ENCODE measurements around the gene CCDC60. TPM values are rescaled to one million over a fixed set of nuclear protein-coding genes. Genes with fewer than 3 reads are reported as not detected.

Gene CCDC60
- total RNA-seq, 5 donors from 2014 or later (not counting 1 experiment from before 2014, with no cell fraction given): not detected

DNA sequence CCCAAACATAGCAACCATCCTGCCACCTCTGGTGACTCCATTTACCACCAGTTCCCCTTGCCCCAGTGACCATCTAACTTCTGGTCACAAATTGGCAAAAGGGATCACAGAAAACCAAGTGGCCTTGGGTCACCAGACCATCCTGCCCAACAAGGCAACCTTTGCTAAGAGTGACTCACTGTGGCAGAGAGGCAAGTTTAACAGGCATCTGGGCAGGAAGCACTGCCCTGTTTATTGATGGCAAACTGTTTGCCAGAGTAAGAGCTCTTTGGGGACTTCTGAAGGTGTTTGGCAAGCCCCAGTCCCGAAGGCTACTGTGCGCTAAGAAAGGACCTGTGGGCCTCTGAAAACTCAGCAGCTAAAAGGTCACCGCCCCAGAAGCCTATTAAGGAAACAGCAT, 230.9 kb downstream of the CCDC60 start:
- no peak overlapping the region for H3K4me3 Mint-ChIP-seq
- ChIA-PET POLR2A (no interaction called here), CTCF (interaction anchor here (0.6 to 1.1 kb wide), 2 partner anchors 21 to 1692 kb away, joined by 3 to 4 read pairs; no protein-coding TSS in a partner anchor)
- Histone ChIP-seq H3K27me3 (replicated peaks in 1 of 2; ENCODE audit: control insufficient read depth in 2 of 2, extremely low read depth in 1 of 2, insufficient read depth in 2 of 2, low read length in 1 of 2) (peaks cover 0 to 9% of the 10 kb centered on the region in 2 experiments), H3K4me3 (ENCODE audit: control insufficient read depth in 1 of 2, extremely low read depth in 1 of 2, low read length in 1 of 2) (no peak overlapping the region), H3K27ac (ENCODE audit: low read length) (no peak overlapping the region), H3K4me1 (ENCODE audit: control insufficient read depth in 1 of 2, extremely low read depth in 1 of 2, insufficient read depth in 2 of 2, low read length in 2 of 2) (no peaks in the 10 kb centered on the region), H3K36me3 (ENCODE audit: control insufficient read depth in 2 of 2, extremely low read depth in 1 of 2, insufficient read depth in 1 of 2, low read length in 1 of 2) (no peaks in the 10 kb centered on the region), H3K9me3 (no peaks in the 10 kb centered on the region)
- H3K27me3 Mint-ChIP-seq: peaks cover 15 to 22% of the 10 kb centered on the region in 2 donors
- 90% methylated on average over 2 of the region's 3 CpGs for WGBS (ENCODE audit: insufficient coverage)
- no peaks in the 10 kb centered on the region for H3K4me1 Mint-ChIP-seq
- no peak for DNase-seq
- no peaks in the 10 kb centered on the region for H3K36me3 Mint-ChIP-seq
- no peak overlapping the region for H3K27ac Mint-ChIP-seq
- H3K9me3 Mint-ChIP-seq: no peaks in the 10 kb centered on the region
- no peak for ATAC-seq (replicated peaks in 1 of 4)

DNA sequence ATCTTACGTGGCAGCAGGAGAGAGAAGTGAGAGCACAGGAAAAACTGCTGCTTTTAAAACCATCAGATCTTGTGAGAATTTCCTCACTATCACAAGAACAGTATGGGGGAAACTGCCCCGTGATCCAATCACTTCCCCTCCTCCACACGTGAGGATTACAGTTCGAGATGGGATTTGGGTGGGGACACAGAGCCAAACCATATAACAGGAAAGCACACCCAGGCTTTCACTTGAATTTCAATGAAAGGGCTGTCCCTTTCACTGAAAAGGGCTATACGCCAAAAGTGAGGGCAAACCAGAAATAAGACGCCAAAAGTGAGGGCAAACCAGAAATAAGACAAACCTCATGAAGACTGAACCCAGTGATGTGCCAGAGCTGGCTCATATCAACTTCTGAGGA, 236.2 kb downstream of the CCDC60 start:
- Histone ChIP-seq H3K27me3 (replicated peaks in 1 of 2; ENCODE audit: control insufficient read depth in 2 of 2, extremely low read depth in 1 of 2, insufficient read depth in 2 of 2, low read length in 1 of 2) (peaks cover 0 to 3% of the 10 kb centered on the region in 2 experiments), H3K4me3 (ENCODE audit: control insufficient read depth in 1 of 2, extremely low read depth in 1 of 2, low read length in 1 of 2) (no peak overlapping the region), H3K36me3 (ENCODE audit: control insufficient read depth in 2 of 2, extremely low read depth in 1 of 2, insufficient read depth in 1 of 2, low read length in 1 of 2) (no peaks in the 10 kb centered on the region), H3K4me1 (ENCODE audit: control insufficient read depth in 1 of 2, extremely low read depth in 1 of 2, insufficient read depth in 2 of 2, low read length in 2 of 2) (no peaks in the 10 kb centered on the region), H3K27ac (ENCODE audit: low read length) (no peak overlapping the region), H3K9me3 (no peaks in the 10 kb centered on the region)
- DNase-seq (no peak), ATAC-seq (replicated peaks in 1 of 4) (no peak)
- Mint-ChIP-seq H3K9me3 (peaks cover 0 to 5% (median 0%) of the 10 kb centered on the region in 3 donors), H3K36me3 (no peaks in the 10 kb centered on the region), H3K27ac (no peak overlapping the region), H3K27me3 (peaks cover 10 to 28% of the 10 kb centered on the region in 2 donors), H3K4me3 (no peak overlapping the region), H3K4me1 (no peaks in the 10 kb centered on the region)
- WGBS (ENCODE audit: insufficient coverage): 86% methylated on average over 1 of the region's 6 CpGs
- POLR2A ChIA-PET: no interaction called here
- CTCF ChIA-PET: no interaction called here

DNA sequence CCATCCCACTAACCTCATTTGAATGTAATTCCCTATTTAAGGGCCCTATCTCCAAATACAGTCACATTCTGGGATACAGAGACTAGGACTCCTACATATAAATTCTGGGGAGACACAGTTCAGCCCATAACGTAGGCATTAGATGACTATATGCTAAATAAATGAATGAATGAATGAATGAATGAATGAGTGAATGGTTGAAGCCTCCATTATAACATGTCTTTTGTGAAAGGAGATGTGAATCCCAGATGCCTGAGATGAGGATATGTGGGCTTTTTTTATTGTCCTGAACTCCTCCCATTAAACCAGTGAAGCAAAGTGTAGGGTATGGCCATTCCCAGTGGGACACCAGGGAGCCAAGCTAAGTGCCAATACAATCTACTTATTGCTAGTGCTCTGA, 238.6 kb downstream of the CCDC60 start:
- CTCF ChIA-PET: no interaction called here
- POLR2A ChIA-PET: no interaction called here
- Mint-ChIP-seq H3K4me3 (no peak overlapping the region), H3K27ac (no peak overlapping the region), H3K9me3 (peaks cover 0 to 5% (median 0%) of the 10 kb centered on the region in 3 donors), H3K27me3 (peaks cover 12 to 29% of the 10 kb centered on the region in 2 donors), H3K36me3 (no peaks in the 10 kb centered on the region), H3K4me1 (no peaks in the 10 kb centered on the region)
- Histone ChIP-seq H3K4me1 (ENCODE audit: control insufficient read depth in 1 of 2, extremely low read depth in 1 of 2, insufficient read depth in 2 of 2, low read length in 2 of 2) (no peaks in the 10 kb centered on the region), H3K27ac (ENCODE audit: low read length) (no peak overlapping the region), H3K9me3 (no peaks in the 10 kb centered on the region), H3K36me3 (ENCODE audit: control insufficient read depth in 2 of 2, extremely low read depth in 1 of 2, insufficient read depth in 1 of 2, low read length in 1 of 2) (no peaks in the 10 kb centered on the region), H3K4me3 (ENCODE audit: control insufficient read depth in 1 of 2, extremely low read depth in 1 of 2, low read length in 1 of 2) (no peak overlapping the region), H3K27me3 (replicated peaks in 1 of 2; ENCODE audit: control insufficient read depth in 2 of 2, extremely low read depth in 1 of 2, insufficient read depth in 2 of 2, low read length in 1 of 2) (peaks cover 0 to 3% of the 10 kb centered on the region in 2 experiments)
- no peak for ATAC-seq (replicated peaks in 1 of 4)
- no peak for DNase-seq
- no CpG with 5 or more reads among the region's 1 CpG for WGBS (ENCODE audit: insufficient coverage)

DNA sequence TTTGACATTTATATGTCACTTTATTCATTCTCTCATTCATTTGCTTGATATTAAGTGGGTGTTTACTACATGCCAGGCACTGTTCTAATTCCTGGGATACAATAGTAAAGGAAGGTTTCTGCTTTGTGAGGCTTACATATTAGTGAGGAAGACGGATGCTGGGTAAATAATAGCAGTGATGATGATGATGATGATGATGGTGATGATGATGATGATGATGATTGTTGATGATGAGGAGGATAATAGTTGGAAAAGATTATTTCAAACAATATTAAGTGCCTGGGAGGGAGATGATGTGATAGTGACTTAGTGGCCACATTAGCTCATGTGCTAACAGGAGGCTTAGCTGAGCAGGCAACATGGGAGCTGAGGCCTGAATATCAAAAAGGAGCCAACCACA, 239.7 kb downstream of the CCDC60 start:
- H3K27me3 ChIP-seq (replicated peaks in 1 of 2; ENCODE audit: control insufficient read depth in 2 of 2, extremely low read depth in 1 of 2, insufficient read depth in 2 of 2, low read length in 1 of 2): peaks cover 0 to 2% of the 10 kb centered on the region in 2 experiments
- 80% methylated on average over 1 of the region's 1 CpG for WGBS (ENCODE audit: insufficient coverage)
- H3K36me3 ChIP-seq (ENCODE audit: control insufficient read depth in 2 of 2, extremely low read depth in 1 of 2, insufficient read depth in 1 of 2, low read length in 1 of 2): no peaks in the 10 kb centered on the region
- POLR2A ChIA-PET: no interaction called here
- H3K4me3 Mint-ChIP-seq: no peak overlapping the region
- no peaks in the 10 kb centered on the region for H3K36me3 Mint-ChIP-seq
- H3K9me3 ChIP-seq: no peaks in the 10 kb centered on the region
- CTCF ChIA-PET: interaction anchor here in 1 of 2 donors (0.7 kb wide), 1 partner anchor 158 kb away, joined by 9 read pairs; no protein-coding TSS in a partner anchor
- H3K4me3 ChIP-seq (ENCODE audit: control insufficient read depth in 1 of 2, extremely low read depth in 1 of 2, low read length in 1 of 2): no peak overlapping the region
- H3K27ac ChIP-seq (ENCODE audit: low read length): no peak overlapping the region
- no peak overlapping the region for H3K27ac Mint-ChIP-seq
- H3K4me1 ChIP-seq (ENCODE audit: control insufficient read depth in 1 of 2, extremely low read depth in 1 of 2, insufficient read depth in 2 of 2, low read length in 2 of 2): no peaks in the 10 kb centered on the region
- ATAC-seq (replicated peaks in 1 of 4): no peak
- no peak for DNase-seq
- H3K27me3 Mint-ChIP-seq: peaks cover 13 to 30% of the 10 kb centered on the region in 2 donors
- H3K4me1 Mint-ChIP-seq: no peaks in the 10 kb centered on the region
- H3K9me3 Mint-ChIP-seq: peaks cover 0 to 5% (median 0%) of the 10 kb centered on the region in 3 donors

GRCh38 chr12:119576118-119576810, 241.7 kb downstream of the CCDC60 start:
- no peak for ATAC-seq (replicated peaks in 1 of 4)
- 80% methylated on average over 3 of the region's 8 CpGs for WGBS (ENCODE audit: insufficient coverage)
- peaks cover 13 to 30% of the 10 kb centered on the region in 2 donors for H3K27me3 Mint-ChIP-seq

DNA sequence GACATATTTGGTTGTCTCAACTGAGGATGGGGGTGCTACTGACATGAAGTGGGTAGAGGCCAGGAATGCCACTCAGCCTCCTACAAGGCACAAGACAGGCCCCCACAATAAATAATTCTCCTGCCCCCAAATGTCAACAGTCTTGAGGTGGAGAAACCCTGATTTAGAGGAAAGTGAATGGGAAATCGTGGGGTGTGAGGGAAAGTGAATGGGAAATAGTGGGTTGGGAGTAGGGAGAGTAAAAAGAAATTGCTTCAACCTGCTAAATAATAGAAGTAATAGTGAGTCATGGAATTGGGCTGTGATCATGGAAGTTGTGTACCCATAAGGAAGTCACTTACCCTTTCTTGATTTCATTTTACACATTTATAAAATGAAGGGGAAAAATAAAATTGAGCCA, 242.4 kb downstream of the CCDC60 start:
- Histone ChIP-seq H3K27ac (ENCODE audit: low read length) (no peak overlapping the region), H3K27me3 (replicated peaks in 1 of 2; ENCODE audit: control insufficient read depth in 2 of 2, extremely low read depth in 1 of 2, insufficient read depth in 2 of 2, low read length in 1 of 2) (peaks cover 2 to 3% of the 10 kb centered on the region in 2 experiments), H3K9me3 (no peaks in the 10 kb centered on the region), H3K4me1 (ENCODE audit: control insufficient read depth in 1 of 2, extremely low read depth in 1 of 2, insufficient read depth in 2 of 2, low read length in 2 of 2) (no peaks in the 10 kb centered on the region), H3K4me3 (ENCODE audit: control insufficient read depth in 1 of 2, extremely low read depth in 1 of 2, low read length in 1 of 2) (no peak overlapping the region), H3K36me3 (ENCODE audit: control insufficient read depth in 2 of 2, extremely low read depth in 1 of 2, insufficient read depth in 1 of 2, low read length in 1 of 2) (no peaks in the 10 kb centered on the region)
- ChIA-PET CTCF (no interaction called here), POLR2A (no interaction called here)
- H3K4me3 Mint-ChIP-seq: no peak overlapping the region
- no peaks in the 10 kb centered on the region for H3K4me1 Mint-ChIP-seq
- peaks cover 0 to 5% (median 0%) of the 10 kb centered on the region in 3 donors for H3K9me3 Mint-ChIP-seq
- H3K27ac Mint-ChIP-seq: no peak overlapping the region
- ATAC-seq (replicated peaks in 1 of 4) (no peak), DNase-seq (no peak)
- WGBS (ENCODE audit: insufficient coverage): no CpG with 5 or more reads among the region's 1 CpG
- H3K27me3 Mint-ChIP-seq: peaks cover 13 to 30% of the 10 kb centered on the region in 2 donors
- no peaks in the 10 kb centered on the region for H3K36me3 Mint-ChIP-seq

More at GRCh38 chr12:119576118-119576810, 241.7 kb downstream of the CCDC60 start:
- H3K36me3 ChIP-seq (ENCODE audit: control insufficient read depth in 2 of 2, extremely low read depth in 1 of 2, insufficient read depth in 1 of 2, low read length in 1 of 2): no peaks in the 10 kb centered on the region
- H3K9me3 ChIP-seq: no peaks in the 10 kb centered on the region
- CTCF ChIA-PET: no interaction called here
- Mint-ChIP-seq H3K4me3 (no peak overlapping the region), H3K9me3 (peaks cover 0 to 5% (median 0%) of the 10 kb centered on the region in 3 donors), H3K4me1 (no peaks in the 10 kb centered on the region), H3K27ac (no peak overlapping the region), H3K36me3 (no peaks in the 10 kb centered on the region)
- DNase-seq: no peak
- peaks cover 0 to 2% of the 10 kb centered on the region in 2 experiments for H3K27me3 ChIP-seq (replicated peaks in 1 of 2; ENCODE audit: control insufficient read depth in 2 of 2, extremely low read depth in 1 of 2, insufficient read depth in 2 of 2, low read length in 1 of 2)
- H3K4me3 ChIP-seq (ENCODE audit: control insufficient read depth in 1 of 2, extremely low read depth in 1 of 2, low read length in 1 of 2): no peak overlapping the region
- POLR2A ChIA-PET: no interaction called here
- no peak overlapping the region for H3K27ac ChIP-seq (ENCODE audit: low read length)
- no peaks in the 10 kb centered on the region for H3K4me1 ChIP-seq (ENCODE audit: control insufficient read depth in 1 of 2, extremely low read depth in 1 of 2, insufficient read depth in 2 of 2, low read length in 2 of 2)
